SIG-M5 treated with dmso at 0.1 percent for 504 hours (cell line): ENCODE measurements around the gene PTRHD1.

Experiments
- DNase-seq: peaks from one replicate; lab custom pipeline; 2025; ENCODE audit not compliant: unreplicated experiment; lab: John Stamatoyannopoulos, UW

Gene PTRHD1

GRCh38 chr2:24830786-24831185 lies 37.6 kb upstream of the PTRHD1 start:
- DNase-seq, result no peak

GRCh38 chr2:24830351-24830750 lies 37.2 kb upstream of the PTRHD1 start:
- no peak for DNase-seq

- no peak for DNase-seq
Observed at GRCh38 chr2:24828238-24828996, 35.2 kb upstream of the PTRHD1 start.

GRCh38 chr2:24827321-24828237 lies 34.4 kb upstream of the PTRHD1 start:
- peak; percentile 80 for DNase-seq

GRCh38 chr2:24826773-24827145 lies 33.6 kb upstream of the PTRHD1 start:
- DNase-seq, result no peak

- DNase-seq, result no peak
Observed at GRCh38 chr2:24825883-24826772, 32.9 kb upstream of the PTRHD1 start.

- DNase-seq, result peak; percentile 11
Observed at GRCh38 chr2:24824966-24825882, 32.0 kb upstream of the PTRHD1 start.

- no peak for DNase-seq
Observed at GRCh38 chr2:24824071-24824588, 30.9 kb upstream of the PTRHD1 start.

GRCh38 chr2:24822049-24822706 lies 29.0 kb upstream of the PTRHD1 start:
- no peak for DNase-seq

- no peak for DNase-seq
Observed at GRCh38 chr2:24821433-24821891, 28.3 kb upstream of the PTRHD1 start.

GRCh38 chr2:24820598-24821432 lies 27.6 kb upstream of the PTRHD1 start:
- DNase-seq, result no peak

GRCh38 chr2:24820175-24820513 lies 27.0 kb upstream of the PTRHD1 start:
- no peak for DNase-seq

- DNase-seq, result no peak
Observed at GRCh38 chr2:24819442-24820174, 26.4 kb upstream of the PTRHD1 start.

- no peak for DNase-seq
Observed at GRCh38 chr2:24818721-24819167, 25.6 kb upstream of the PTRHD1 start.

GRCh38 chr2:24816884-24817283 lies 23.7 kb upstream of the PTRHD1 start:
- no peak for DNase-seq

- DNase-seq, result no peak
Observed at GRCh38 chr2:24816404-24816803, 23.2 kb upstream of the PTRHD1 start.

- DNase-seq, result no peak
Observed at GRCh38 chr2:24815171-24815570, 22.0 kb upstream of the PTRHD1 start.

GRCh38 chr2:24814516-24814915 lies 21.3 kb upstream of the PTRHD1 start:
- no peak for DNase-seq
